HG03045 (cell line): ENCODE data around the gene ZNF559.
A peak's percentile ranks its signal among the peaks of the same experiment; 100 is the strongest.
"Not testable (repeated sequence)": the region's sequence is repeated elsewhere in the genome, so short reads cannot be mapped to it uniquely, and the experiment has no call there.

Experiments used
- ATAC-seq: cut with Tn5 transposase; IDR thresholded peaks from one replicate; pipeline ENCODE4 v1.9.1; 2021; ENCODE audit warnings: mild to moderate bottlenecking, moderate library complexity; ENCODE audit not compliant: unreplicated experiment

The ZNF559 gene

GRCh38 chr19:9323919-9324583, at the start of gene ZNF559:
Gene ZNF559 (plus strand): TSS chr19:9324179. CDS start chr19:9338550, 14,371 bp downstream.
- ATAC-seq, result peak; percentile 93

GRCh38 chr19:9283485-9283884, 40.5 kb upstream of the ZNF559 start:
- ATAC-seq, result not testable (repeated sequence)

DNA sequence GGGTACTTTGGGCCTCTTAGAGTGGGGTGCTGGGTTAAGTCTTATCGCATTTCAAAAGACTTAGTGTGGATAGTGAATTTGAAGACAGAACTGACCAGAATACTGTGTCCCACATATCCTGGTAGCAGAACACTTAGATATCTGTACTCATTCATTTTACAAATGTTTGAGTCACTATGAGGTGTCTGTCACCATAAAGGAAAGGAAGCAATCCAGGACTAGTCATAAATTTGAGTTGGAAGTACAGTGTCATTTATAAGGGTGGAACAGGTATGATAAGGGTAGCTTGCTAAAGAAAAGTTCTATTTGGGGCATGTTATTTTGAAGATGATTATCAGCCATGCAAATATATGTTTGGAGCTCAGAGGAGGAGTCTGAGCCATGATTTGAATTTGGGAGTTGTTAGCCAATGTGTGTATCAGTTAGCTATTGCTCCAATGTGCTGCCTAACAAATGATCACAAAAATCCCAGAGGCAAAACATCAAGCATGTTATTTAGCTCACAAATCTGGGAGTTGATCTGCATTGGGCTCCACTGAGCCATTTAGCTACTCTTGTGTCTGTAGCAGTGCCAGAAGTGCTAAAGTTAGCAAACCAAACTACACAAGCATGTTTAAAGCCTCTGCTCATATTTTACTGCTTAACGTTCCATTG, 34.6 kb upstream of the ZNF559 start:
- no peak for ATAC-seq

GRCh38 chr19:9295411-9295849, 28.5 kb upstream of the ZNF559 start:
- ATAC-seq, result no peak

DNA sequence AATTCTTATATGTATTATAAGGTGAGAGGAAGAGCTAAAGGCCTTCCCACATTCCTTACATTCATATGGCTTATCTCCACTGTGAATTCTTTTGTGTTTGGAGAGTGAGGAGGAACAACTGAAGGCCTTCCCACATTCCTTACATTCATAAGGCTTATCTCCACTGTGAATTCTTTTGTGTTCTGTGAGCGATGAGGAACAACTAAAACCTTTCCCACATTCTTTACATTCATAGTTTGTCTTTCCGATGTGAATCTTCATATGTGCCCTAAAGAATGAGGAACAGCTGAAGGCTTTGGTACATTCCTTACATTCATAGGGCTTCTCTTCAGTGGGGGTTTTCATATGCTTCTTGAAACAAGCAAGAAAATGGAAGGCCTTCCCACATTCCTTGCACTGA, 27.6 kb upstream of the ZNF559 start:
- no peak for ATAC-seq

DNA sequence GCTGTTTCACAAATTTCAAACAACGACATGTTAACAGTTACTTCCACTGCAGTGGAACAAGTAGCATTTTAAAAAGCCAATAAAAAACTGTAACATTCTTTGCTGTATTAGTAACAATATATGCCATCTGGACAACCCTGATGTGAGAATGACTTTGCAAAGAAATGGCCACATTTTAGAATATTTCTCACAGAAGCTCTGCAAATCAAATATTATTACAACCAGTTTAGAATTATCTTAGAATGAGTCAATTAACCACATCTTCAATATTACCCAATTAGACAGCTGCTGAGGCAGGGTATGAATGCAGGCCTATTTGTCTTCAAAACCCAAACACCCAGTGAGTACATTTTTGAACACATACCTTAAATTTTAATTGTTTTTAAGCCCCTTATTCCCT, 17.5 kb upstream of the ZNF559 start:
- no peak for ATAC-seq

GRCh38 chr19:9308091-9308770, 15.7 kb upstream of the ZNF559 start:
- no peak for ATAC-seq

DNA sequence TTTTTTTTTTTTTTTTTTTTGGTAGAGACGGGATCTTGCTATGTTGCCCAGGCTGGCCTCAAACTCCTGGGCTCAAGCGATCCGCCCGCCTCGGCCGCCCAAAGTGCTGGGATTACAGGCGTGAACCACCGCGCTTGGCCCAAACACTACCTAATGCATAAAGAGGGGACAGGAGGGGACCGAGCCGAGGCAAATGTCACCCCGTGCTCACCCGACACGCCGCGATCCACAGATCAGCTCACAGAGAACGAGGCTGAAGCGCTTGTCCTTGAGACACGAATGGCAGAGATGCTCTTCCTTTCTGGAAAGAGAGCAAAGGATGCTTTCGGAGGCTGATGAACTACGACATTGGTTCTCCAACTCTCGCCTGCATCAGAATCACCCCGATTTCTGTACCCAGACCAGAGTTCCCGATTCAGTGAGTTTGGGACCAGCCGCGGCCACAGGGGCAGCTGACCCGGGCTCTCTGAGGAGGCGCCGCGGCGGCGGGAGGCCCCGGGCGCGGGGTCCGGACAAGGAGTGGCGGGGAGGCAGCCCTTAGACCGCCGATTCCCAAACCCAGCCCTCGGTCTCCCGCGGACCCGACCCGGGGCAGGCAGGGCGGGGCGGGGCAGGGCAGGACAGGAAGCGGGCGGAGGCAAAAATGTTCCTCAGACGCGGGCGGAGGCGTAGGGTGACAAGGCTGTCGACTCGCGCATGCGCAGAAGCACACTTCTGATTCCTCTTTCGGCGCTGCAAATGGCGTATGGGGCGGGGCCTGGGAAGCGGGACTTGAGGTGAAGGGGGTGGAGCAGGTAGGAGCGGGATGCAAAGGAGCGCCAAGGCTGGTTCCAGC, 14.6 kb upstream of the ZNF559 start, which contains the start of gene ZNF699:
Gene ZNF699 (minus strand): TSS at position 700 of the 835 bp plus-strand sequence. CDS start 4,719 bp downstream, outside the sequence.
- ATAC-seq, result peak; percentile 85

DNA sequence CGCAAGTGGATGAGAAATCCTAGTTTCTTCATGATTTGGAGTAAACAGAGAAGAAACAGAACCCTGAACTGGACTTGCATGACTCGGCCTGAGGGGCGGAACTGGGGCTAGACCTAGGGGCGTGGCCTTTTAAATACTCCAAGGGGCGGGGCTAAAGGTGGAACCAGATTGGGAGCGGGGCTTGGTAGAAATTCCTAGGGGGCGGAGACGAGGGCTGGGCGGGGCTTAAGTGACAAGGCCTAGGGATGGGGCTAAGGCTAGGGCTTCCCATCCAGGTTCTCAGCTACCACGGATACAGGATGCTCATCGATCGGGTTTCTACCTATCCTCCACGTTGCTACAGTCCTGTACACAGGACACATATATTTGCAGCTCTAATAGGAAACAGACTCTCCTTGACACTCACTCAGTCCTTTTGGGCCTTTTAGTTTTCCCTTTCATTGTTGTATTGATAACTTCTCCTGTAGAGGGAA, 14.0 kb upstream of the ZNF559 start:
- peak; percentile 67 for ATAC-seq

DNA sequence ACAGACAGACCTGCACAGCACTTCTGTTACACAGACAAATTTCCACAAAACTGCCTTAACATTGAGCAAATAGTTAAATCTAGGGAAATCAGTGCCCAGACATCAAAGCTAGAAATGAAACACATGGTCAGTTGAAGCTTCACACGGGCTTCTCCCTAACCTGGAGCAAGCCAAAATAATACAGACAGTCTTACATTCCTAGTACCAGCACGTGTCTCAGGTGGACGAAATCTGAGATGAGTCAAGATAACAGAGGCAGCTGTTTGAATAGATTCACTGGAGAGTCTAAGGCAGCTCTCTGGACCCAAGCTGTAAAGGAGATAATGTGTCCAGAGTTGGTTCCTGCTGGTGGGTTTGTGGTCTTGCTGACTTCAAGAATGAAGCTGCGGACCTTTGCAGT, 10.2 kb upstream of the ZNF559 start:
- ATAC-seq, result no peak

DNA sequence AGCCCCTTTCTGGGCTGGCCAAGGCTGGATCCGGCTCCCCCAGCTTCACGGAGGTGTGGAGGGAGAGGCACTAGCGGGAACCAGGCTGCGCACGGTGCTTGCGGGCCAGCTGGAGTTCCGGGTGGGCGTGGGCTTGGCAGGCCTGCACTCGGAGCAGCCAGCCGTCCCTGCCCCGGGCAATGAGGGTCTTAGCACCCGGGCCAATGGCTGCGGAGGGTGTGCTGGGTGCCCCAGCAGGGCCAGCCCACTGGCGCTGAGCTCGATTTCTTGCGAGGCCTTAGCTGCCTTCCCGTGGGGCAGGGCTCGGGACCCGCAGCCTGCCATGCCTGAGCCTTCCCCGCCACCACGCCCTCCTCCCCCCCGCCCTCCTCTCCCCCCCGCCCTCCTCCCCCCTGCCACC, 2.6 kb upstream of the ZNF559 start:
- ATAC-seq, result no peak

GRCh38 chr19:9321756-9322155, 2.2 kb upstream of the ZNF559 start:
- not testable (repeated sequence) for ATAC-seq

DNA sequence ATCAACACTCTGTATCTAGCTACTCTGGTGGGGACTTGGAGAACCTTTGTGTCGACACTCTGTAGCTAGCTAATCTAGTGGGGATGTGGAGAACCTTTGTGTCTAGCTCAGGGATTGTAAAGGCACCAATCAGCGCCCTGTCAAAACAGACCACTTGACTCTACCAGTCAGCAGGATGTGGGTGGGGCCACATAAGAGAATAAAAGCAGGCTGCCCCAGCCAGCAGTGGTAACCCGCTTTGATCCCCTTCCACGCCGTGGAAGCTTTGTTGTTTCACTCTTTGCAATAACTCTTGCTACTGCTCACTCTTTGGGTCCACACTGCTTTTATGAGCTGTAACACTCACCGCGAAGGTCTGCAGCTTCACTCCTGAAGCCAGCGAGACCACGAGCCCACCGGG, 1.8 kb upstream of the ZNF559 start:
- not testable (repeated sequence) for ATAC-seq

GRCh38 chr19:9323557-9323918, 441 bp upstream of the ZNF559 start:
- ATAC-seq, result peak; percentile 30

GRCh38 chr19:9324584-9324962, 594 bp downstream of the ZNF559 start:
- ATAC-seq, result no peak

DNA sequence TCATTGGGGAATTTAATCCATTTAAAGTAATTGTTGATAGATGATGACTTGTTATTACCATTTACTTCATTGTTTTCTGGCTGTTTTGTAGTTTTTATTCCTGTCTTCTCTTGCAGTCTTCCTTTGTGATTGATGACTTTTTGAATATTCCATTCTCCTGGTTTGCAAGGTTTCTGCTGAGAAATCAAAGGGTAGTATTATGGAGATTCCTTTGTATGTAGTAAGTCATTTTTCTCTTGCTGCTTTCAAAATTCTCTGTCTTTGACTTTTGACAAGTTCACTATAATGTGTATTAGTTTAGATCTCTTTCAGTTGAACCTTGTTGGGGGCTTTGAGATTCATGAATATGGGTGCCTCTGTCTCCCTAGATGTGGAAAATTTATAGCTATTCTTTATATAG, 6.0 kb downstream of the ZNF559 start:
- no peak for ATAC-seq

DNA sequence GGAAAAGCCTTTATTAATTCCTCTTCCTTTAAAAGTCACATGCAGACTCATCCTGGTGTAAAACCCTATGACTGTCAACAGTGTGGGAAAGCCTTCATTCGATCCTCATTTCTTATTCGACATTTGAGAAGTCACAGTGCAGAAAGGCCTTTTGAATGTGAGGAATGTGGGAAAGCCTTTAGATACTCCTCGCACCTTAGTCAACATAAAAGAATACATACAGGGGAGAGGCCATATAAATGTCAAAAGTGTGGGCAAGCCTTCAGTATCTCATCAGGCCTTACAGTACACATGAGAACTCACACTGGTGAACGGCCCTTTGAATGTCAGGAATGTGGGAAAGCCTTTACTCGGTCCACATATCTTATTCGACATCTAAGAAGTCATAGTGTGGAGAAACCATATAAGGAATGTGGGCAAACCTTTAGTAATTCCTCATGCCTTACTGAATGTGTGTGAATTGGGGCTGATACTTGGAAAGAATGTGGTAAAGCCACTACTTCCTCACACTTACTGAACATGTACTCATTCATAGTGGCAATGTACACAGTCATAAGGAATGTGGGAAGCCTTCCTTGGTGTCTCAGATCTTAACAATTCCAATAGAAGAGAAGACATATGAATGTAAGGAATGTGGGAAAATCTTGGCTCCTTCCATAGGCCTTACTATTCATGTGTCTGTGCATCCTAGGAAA, 18.8 kb downstream of the ZNF559 start:
- no peak for ATAC-seq

DNA sequence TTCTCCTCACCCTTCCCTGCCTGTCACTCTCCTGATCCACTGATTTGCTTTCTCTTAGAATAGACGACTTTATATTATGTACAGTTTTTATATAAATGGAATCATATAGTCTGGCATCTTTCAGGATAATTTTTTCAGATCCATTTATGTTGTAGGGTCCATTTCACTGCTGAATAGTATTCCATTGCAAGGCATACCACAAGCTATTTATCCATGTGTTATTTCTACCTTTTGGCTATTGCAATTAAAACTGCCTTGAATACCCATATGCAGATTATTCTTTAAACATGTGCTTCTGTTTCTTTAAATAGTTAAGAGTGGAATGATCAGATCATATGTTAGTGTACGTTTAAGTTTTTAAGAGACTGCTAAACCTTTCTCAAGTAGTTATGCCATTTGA, 21.0 kb downstream of the ZNF559 start:
- ATAC-seq, result no peak

GRCh38 chr19:9348253-9348652, 24.3 kb downstream of the ZNF559 start:
- no peak for ATAC-seq

- no peak for ATAC-seq
Observed at GRCh38 chr19:9348671-9349070, 24.7 kb downstream of the ZNF559 start.
